ENCODE measurements around the gene EDIL3. TPM values are rescaled to one million over a fixed set of nuclear protein-coding genes. Genes with fewer than 3 reads are reported as not detected.

EDIL3 gene, protein sequence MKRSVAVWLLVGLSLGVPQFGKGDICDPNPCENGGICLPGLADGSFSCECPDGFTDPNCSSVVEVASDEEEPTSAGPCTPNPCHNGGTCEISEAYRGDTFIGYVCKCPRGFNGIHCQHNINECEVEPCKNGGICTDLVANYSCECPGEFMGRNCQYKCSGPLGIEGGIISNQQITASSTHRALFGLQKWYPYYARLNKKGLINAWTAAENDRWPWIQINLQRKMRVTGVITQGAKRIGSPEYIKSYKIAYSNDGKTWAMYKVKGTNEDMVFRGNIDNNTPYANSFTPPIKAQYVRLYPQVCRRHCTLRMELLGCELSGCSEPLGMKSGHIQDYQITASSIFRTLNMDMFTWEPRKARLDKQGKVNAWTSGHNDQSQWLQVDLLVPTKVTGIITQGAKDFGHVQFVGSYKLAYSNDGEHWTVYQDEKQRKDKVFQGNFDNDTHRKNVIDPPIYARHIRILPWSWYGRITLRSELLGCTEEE
- total RNA-seq: 29.7 and 45.9 TPM in 2 replicates

DNA sequence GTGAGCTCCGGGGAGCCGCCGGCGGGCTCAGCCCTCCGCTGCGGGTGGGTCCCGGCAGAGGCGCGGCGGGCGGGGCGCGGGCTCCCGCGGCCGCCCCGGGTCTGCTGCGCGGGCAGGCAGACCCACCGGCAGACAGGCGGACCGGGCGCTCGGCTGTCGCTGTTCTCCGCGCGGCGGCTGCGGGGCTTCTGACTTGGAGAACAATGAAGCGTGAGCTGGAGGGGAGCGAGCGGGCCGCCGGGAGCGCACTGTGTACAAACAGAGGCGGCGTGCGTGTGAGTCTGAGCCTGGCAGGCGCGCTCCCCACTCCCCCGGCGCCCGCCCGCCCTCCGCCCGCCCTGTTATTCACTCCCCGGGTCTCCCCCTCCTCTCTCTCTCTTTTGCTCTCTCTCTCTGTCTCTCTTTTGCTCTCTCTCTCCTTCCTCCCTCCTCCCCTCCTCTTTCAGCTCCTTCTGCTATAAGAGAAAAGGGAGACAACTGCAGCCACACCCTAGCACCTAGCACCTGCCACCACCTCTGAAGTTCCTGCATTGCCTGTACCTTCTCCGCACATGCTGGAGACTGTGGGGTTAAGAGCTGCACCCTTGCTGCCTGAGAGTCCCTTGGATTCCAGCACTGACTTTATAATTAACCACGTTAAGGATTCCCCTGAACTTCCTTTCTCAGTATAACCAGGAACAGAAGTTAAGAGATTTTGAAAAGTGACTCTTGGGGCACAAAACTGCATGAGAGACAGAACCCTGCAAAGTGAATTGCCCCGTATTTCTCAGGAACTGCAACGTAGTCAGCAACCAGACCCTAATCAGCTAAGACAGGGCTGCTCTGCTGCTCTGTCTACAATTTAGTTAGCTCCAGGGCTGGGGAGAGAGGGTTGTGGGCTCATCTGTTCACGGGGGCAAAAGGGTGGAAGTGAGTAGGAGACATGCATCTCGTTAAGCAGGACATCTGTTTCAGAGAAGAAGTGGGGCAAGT, at the start of gene EDIL3:
Gene EDIL3, minus strand, starts transcription at position 277 of the 972 bp plus-strand sequence. CDS start 506 bp downstream, outside the sequence.
- DNase-seq (ENCODE audit: extremely low read depth, low read depth, low spot score): no peak

DNA sequence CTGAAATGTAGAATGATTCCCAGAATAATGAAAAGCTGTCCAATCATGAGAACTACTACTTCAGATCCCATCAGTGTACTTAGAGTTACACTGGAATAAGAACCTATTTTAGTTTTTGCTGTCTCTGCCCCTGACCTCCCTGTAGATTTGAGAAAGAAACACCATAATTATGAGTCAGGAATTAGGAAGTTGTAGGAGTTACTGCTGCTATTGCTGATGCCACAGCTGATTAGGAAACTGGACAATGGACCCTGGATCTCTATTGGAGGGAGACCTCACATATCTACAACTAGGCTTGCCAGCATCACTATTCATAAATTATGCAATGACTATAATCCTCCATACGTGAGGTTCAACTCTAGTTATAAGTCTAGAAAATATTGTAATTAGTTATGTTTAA, 48.8 kb upstream of the EDIL3 start:
- no peak for DNase-seq (ENCODE audit: extremely low read depth, low read depth, low spot score)

DNA sequence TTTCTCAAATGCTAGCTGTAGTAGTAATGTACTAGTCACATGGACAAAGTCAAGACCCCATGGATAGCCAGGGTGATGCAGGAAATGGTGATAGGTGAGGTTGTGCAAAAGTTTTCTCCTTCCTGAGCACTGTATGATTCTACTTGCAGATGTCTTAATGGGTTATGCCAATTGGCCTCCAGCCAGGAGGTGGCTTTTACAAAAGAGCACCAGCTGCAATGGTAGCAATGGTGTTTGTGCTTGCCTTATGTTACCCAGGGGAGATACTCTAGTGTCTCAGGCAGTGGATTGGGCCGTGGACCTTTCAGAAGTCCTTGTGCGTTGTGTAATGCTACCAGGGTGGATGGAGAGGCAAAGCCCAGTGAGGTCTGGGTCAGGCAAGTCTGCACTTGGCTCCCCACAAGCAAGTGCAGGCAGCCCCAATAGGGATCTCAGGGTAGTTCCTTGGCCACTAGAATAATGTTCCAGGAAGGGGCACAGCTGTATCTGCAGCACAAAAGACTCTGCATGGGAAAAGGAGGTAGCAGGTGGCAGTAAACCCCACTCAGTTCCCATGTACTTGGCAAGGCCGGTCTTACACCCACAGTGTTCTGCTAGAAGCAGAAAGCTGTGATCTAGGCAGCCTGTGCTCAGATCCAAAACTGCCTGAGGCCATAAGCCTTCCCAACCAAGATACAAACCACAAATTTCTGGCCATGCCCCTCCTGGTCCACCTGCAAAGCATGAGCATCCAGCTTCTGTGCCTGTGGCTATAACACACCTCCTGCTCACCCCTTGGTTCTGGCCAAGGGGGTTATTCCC, 46.4 kb upstream of the EDIL3 start:
- no peak for DNase-seq (ENCODE audit: extremely low read depth, low read depth, low spot score)

DNA sequence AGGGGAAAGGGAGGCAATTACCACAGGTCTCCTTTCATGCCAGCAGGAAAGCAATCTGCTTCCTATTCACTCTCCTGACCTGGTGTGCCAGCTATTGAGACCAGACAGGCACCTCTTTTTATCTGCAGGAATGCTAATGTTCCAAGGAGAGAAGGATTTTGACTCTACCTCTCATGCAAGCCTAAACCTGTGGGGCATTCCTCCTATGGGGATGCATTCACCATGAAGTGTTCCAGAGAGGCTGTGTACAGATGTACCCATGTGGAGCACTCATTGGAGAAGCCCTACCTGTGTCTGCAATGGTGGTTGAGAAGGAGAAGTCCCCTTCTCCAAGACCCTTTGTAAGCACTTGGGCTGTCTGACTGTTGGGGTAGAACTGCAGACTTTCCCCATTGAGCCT, 45.4 kb upstream of the EDIL3 start:
- no peak for DNase-seq (ENCODE audit: extremely low read depth, low read depth, low spot score)

DNA sequence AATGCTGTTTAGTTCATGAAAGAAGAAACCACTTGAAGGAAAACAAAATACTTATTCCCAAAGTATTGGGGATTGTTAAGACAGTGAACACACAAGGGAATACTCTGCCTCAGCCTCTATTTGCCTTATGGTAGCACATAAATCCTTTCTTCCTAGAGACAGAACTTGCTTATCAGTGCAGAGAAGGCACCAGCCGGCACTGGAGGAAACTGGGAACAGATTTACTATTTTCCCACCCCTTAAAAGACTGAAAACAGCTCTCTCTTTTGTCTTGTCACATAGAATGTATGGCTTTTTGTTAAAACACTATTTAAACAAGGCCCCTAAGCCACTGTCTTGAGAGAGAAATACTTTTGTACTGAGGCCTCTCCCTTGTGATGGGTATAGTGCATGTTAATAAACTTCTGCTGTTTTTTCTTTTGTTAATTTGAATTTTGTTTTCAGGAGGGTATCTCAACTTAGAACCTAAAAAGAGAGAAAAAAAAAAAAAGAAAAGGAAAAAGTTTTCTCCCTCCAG, 40.7 kb upstream of the EDIL3 start:
- no peak for DNase-seq (ENCODE audit: extremely low read depth, low read depth, low spot score)

DNA sequence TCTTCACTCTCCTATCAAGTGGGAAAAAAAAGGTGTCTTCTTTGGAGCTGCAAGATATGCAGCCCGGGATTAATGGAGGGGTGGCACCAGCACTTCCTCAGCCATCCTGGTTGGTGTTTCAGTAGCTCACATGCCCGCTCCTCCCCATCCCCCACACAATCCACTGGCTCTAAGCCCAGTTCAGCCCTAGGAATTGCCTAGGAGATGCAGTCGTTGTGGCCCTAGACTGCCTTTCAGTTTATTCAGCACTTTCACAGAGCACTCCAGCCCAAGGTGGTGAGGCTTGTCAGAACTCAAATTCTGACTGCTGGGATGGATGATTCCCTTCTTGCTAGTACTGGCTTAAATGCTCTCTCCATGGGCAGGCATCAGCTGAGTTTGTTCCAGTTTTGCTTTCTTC, 35.1 kb upstream of the EDIL3 start:
- no peak for DNase-seq (ENCODE audit: extremely low read depth, low read depth, low spot score)

DNA sequence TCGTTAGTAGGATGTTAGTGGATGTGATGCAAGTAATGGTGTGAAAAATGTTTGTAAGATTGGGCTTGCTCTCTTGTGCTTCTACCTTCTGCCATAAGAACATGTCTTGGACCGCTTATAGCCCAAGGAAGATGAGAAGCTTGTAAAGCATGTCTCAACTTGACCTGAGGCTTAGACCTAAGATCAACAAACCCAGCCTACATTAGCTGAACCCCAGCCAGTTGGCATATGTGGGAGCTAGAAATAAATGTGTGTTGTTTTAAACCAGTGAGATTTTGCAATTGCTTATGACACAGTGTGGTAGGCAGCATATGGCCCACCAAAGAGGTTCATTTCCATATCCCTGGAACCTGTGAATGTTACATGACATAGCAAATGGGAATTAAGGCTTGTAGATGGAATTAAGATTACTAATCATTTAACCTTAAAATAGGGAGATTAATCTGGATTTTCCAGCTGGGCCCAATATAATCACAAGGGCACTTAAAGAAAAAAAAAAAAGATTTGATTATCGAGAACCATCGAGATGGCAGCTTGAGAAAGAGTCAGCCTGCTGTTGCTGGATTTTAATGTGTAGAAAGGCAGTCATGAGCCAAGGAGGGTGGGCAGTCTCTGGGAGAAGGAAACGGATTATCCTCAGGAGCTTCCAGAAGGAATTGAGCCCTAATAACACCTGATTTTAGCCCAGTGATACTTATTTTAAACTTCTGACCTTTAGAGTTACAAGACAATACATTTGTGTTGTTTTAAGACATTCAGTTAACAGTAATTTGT, 27.3 kb upstream of the EDIL3 start:
- DNase-seq (ENCODE audit: extremely low read depth, low read depth, low spot score): no peak

DNA sequence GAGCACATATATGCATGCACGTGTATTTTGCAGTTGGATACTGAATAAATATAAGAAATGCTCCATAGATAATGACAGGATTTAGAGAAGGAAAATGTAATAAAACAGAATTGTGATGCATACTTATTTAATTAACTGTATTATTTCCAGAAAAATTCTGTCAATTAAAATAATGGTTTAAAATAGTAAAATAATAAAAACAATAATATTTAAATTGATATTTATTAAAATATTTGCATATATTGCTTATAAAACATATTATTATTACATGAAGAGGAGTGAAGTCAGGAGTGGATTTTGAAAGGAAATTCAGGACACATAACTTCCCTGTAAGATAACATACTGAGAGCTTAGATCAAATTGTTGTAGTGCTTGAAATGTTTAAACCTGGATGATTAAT, 21.4 kb upstream of the EDIL3 start:
- DNase-seq (ENCODE audit: extremely low read depth, low read depth, low spot score): no peak

DNA sequence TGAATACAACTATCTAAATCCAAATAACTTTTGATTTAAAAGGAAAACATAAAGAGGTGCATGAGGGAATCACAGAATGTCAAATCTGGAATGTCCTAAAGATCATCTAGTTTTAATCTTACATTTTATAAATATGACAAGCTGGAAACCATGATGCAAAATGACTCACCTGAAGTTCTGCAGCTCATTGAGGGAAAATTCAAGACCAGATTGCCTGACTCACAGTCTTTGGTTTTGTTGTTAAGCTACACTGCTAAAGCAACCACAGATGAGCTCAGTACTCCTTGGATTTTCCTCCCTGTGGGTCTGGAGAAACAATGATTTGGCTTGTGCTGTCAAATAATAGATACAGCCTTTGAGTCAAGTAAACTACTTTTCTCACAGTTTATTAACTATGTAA, 19.1 kb upstream of the EDIL3 start:
- no peak for DNase-seq (ENCODE audit: extremely low read depth, low read depth, low spot score)

DNA sequence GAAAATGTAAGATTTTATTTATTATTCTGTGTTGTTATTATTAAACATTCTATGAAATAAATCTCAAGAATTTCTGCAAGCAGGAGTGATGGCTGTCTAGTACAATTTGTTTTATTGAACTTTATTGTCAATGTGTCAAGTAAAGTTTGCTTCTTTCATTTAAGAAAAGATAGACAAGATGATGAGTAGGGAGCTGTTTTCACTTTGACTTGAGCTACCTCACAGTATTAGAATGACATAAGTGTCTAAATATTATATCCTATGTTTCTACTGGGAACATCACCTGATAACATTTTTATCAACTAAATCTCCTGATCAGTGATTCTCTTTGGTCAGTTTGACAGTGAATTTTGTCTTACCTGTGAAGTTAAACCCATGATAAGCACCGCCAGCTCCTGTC, 12.7 kb upstream of the EDIL3 start:
- DNase-seq (ENCODE audit: extremely low read depth, low read depth, low spot score): no peak

DNA sequence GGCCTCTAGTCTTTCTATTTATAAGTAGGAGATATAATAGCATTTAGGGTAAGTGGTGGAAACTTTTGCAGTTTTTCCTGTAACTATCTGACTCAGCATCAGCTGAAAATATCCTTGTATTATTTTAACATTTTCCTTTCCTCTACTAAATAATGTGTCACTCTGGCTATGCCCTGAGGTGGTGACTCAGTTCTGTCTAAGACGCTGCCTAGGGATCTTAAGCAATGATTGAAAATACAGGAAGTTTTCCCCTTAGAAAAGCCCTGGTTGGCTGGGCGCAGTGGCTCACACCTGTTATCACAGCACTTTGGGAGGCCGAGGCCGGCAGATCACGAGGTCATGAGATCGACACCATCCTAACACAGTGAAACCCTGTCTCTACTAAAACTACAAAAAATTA, 9.3 kb upstream of the EDIL3 start:
- peak; percentile 80 for DNase-seq (ENCODE audit: extremely low read depth, low read depth, low spot score)

DNA sequence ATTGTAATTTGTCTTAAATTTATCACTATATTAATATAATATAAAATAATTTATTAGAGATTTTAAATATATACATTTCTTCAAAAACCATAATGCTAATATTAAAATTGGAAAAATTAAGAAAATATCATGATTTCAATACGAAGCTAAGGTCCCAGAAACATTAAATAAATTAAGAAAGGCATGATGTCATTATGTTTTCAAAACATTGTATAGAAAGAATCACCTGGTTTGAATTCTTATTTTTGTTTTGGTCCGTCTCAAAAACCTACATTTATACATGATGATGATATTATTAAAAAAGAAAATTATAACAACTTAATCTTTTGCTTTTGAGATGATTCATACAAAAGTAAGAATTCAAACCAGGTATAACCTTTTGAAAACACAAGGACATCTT, 8.2 kb upstream of the EDIL3 start:
- DNase-seq (ENCODE audit: extremely low read depth, low read depth, low spot score): no peak

DNA sequence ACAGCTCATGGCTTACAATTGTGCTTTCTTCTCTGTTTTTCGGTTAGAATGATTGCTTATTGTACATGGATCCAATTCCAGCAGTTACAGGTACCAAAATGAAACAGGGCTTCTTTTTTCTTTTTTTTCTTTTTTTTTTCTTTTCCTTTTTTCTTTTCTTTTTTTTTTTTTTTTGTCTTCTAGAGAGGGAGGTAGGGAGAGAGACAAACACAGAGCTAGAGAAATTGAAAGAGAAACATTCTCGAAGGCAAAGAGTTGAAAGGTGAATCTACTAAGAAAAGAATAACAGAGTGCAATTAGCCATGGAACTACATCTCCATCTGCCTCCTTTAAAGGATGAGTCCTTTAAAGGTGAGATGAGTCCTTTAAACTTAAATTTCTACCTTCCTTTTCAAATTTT, 1.0 kb upstream of the EDIL3 start:
- no peak for DNase-seq (ENCODE audit: extremely low read depth, low read depth, low spot score)

DNA sequence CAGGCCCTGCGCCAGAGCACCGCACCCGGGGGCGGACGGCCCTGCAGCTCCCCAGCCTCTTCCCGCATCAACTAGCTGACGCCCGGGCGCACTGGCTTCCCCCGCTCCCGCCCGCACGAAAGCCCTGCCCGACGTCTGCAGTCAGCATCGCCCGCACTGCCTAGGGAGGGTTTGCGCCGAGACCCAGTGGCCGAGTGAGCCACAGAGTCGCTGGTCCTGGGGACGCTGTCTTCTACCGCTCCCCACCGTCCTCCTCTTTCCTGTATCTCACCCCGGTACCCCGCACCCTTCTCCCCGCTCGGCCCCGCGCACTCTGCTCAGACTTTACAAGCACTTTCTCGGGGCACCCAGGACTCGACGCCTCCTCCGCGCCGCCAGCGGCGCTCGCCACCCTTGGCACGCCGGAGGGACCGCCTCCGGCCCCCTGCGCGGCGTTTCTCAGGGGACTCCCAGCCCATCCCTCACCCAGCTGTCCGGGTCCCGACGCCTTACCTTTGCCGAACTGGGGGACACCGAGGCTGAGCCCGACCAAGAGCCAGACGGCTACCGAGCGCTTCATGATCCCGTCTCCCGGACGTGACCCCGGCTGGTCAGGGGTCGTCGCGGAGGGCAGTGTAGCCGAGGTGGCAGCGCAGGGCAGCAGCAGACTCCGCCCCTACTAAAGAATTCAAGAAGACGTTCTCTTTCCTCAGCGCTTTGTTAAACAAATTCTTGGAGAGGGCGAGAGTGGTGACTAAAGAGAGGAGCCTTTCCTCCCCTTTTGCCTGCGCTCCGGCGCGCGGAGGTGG, 670 bp downstream of the EDIL3 start:
- DNase-seq (ENCODE audit: extremely low read depth, low read depth, low spot score): no peak

DNA sequence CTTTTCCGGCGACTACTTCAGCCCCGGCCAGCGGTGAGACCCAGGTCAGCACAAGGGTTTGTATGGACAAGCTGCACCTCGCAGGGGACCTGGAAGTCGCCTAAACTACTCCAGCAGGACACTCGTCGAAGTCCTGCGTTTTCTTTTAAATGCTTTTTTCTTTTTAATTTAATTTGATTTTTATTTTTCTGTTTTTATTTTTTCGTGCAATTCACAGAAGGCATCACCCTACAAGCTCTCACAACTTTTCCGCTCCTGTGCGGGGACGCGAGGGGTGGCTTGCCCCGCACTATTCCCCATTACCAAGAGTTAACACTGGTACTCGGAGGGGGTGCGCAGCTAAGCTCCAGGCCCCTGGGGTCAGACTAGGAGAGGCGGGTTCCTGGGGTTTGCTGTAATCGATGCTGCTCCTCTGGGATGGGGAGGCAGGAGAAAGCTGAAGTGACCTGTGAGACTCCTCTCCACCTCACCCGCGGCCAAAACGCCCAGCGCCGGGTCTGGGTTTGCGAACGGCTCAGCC, 1.3 kb downstream of the EDIL3 start:
- no peak for DNase-seq (ENCODE audit: extremely low read depth, low read depth, low spot score)

DNA sequence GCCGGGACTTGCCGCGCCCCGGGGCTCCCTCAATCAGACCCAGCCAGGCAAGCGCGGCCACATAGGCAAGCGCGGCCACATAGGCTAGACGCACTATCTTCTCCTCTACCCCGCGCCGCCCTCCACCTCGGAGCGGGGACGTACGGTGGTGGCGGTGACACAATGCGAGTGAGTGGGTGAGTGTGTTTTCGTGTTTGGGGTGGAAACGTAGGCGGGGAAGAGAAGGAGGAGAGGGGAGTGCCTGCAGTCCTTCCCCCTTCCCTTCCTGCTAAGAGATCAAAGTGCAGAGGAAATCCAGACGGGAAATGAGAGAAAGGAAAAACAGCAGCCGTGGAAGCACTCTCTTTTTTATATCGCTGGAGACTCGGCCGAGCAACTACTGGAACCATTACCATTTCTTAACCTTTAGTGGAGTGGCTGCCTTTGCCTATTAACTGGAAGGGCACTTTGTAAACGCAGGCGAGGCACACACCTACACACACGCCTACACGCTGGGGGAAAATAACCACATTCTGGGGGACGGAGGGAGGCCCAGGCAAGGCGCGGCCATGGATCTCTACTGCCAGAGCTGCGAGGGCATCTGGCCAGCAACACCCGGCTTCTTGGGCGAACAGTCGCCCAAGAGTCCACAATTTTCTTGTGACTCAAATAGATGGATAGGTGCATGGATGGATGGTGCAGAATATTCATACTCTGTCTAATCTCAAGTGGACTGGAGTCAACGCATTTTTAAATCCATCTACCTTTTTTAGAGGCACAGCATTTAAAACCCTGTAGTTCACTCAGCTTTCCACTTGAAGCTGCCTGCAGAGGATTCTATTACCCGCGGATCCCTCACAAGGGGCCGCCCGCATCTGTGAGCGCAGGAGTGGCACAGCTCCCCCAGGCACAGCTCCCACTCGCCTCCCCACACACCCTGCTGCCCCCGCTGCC, 2.1 kb downstream of the EDIL3 start:
- no peak for DNase-seq (ENCODE audit: extremely low read depth, low read depth, low spot score)

DNA sequence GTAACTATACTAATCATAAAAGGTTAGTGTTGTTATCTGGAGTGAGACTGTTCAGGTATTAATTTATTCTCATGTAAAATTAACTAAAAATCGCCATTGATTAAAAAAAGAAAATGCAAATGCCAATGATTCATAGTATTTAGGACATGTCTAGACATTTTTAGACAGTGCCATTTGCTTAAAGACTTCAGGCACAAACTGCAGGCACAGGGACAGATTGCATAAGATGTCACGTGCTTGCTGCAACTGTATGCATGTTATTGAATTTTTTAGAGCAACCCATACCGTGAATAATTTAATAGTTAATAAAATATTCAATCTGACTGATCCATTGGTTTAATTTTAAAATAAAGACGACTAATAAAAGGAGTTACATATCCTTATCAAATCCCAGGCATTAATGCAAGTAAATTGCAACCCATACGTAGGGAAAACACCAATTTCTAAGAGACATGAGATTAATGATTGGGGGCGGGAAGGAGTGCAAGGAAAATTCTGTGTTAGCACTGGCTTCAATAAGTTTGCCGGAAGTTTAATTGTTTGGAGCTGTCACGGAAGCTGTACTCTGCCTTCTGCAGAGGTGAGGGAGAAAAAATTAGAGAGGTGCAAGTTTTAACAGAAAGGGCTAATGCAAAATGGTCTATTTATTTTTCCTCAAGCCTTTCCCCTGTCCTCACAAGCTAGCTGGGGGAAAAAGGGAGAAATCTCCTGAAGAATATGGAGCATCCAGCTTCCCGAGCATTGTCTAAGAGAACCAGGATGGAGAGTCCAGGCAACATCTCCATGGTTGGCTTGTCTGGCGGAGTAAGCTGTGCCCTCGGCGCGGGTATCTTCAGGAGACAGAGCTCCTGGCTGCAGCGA, 2.9 kb downstream of the EDIL3 start:
- DNase-seq (ENCODE audit: extremely low read depth, low read depth, low spot score): no peak

All from glomerular endothelial cell (primary cell).